ENCODE measurements around the gene PCP4L1.

The PCP4L1 gene

GRCh38 chr1:161324020-161324419 lies 65.5 kb downstream of the PCP4L1 start:
- DNase-seq = no peak

GRCh38 chr1:161330346-161330745 lies 71.8 kb downstream of the PCP4L1 start:
- DNase-seq = no peak

GRCh38 chr1:161333166-161333565 lies 74.6 kb downstream of the PCP4L1 start:
- DNase-seq = no peak
